T-cell (primary cell): ENCODE results near the gene KLHDC1. TPM values are rescaled to one million over a fixed set of nuclear protein-coding genes. Genes with fewer than 3 reads are reported as not detected.
"Not testable (repeated sequence)": the region's sequence is repeated elsewhere in the genome, so short reads cannot be mapped to it uniquely, and the experiment has no call there.

Experiments used
- ATAC-seq, 4 experiments: fragments of 200-7000 bp in 3 of 4; fragments of 150-1000 bp in 1 of 4; cut with Tn5 transposase; replicated peaks in 1 of 4; 1 replicate in 3 of 4; 2 replicates in 1 of 4; pipeline ENCODE4 v1.10.0; 2021; ENCODE audit warnings: moderate library complexity in 3 of 4, mild to moderate bottlenecking in 2 of 4, moderate number of reproducible peaks in 1 of 4
- CTCF ChIA-PET, 2 donors: fragments of 300-600 bp; sonication (Branson Sonifier 250); formaldehyde crosslinking; loops; one replicate each; lab custom pipeline; 2022; ENCODE audit warnings: antibody characterized with exemption in 2 of 2; lab: Charles Lee
- POLR2A ChIA-PET, 2 donors: fragments of 300-600 bp; sonication (Branson Sonifier 250); formaldehyde crosslinking; loops; one replicate each; lab custom pipeline; 2022; ENCODE audit warnings: antibody characterized with exemption in 2 of 2; lab: Charles Lee
- DNase-seq, 35 experiments: peaks; one replicate each; pipeline versions ENCODE4 v3.0.0 to v3.0.0-alpha.2; 2013 to 2023
- H3K27ac ChIP-seq: one replicate; pipeline ENCODE4 v1.5.1; 2013; ENCODE audit warnings: low read length
- H3K27me3 ChIP-seq, 2 experiments: replicated peaks in 1 of 2; 1 replicate in 1 of 2; 2 replicates in 1 of 2; pipeline versions ENCODE4 v1.6.1 to v1.7.0; 2013; ENCODE audit warnings: low read length in 1 of 2, mixed read lengths in 1 of 2; ENCODE audit not compliant: control insufficient read depth in 2 of 2, insufficient read depth in 2 of 2; ENCODE audit errors: extremely low read depth in 1 of 2
- H3K36me3 ChIP-seq, 2 donors: 1 replicate in 1 of 2; 2 replicates in 1 of 2; pipeline versions ENCODE4 v1.6.1 to v1.7.0; 2013; ENCODE audit warnings: low read length in 1 of 2; ENCODE audit not compliant: control insufficient read depth in 2 of 2, insufficient read depth in 1 of 2; ENCODE audit errors: extremely low read depth in 1 of 2
- H3K4me1 ChIP-seq, 2 experiments: 1 replicate in 1 of 2; 2 replicates in 1 of 2; pipeline versions ENCODE4 v1.6.1 to v1.7.0; 2013; ENCODE audit warnings: low read length in 2 of 2, mixed read lengths in 1 of 2; ENCODE audit not compliant: insufficient read depth in 2 of 2, control insufficient read depth in 1 of 2; ENCODE audit errors: extremely low read depth in 1 of 2
- H3K4me3 ChIP-seq, 2 donors: 1 replicate in 1 of 2; 2 replicates in 1 of 2; pipeline versions ENCODE4 v1.5.1 to v1.7.0; 2013; ENCODE audit warnings: mild to moderate bottlenecking in 2 of 2, low read length in 1 of 2, moderate library complexity in 1 of 2; ENCODE audit not compliant: control insufficient read depth in 1 of 2; ENCODE audit errors: extremely low read depth in 1 of 2
- H3K9me3 ChIP-seq: 2 replicates; pipeline ENCODE4 v1.7.0; 2013
- H3K27ac Mint-ChIP-seq, 2 donors: one replicate each; pipeline ENCODE4 v1.8.0; 2020 to 2021; ENCODE audit warnings: mild to moderate bottlenecking in 2 of 2, mixed read lengths in 2 of 2
- H3K27me3 Mint-ChIP-seq, 2 donors: one replicate each; pipeline ENCODE4 v1.8.0; 2021 to 2022; ENCODE audit warnings: mixed read lengths in 2 of 2
- H3K36me3 Mint-ChIP-seq: one replicate; pipeline ENCODE4 v1.8.0; 2021; ENCODE audit warnings: mixed read lengths
- H3K4me1 Mint-ChIP-seq, 3 donors: one replicate each; pipeline ENCODE4 v1.8.0; 2020 to 2022; ENCODE audit warnings: mixed read lengths in 3 of 3, mild to moderate bottlenecking in 1 of 3
- H3K4me3 Mint-ChIP-seq, 3 donors: one replicate each; pipeline ENCODE4 v1.8.0; 2020 to 2022; ENCODE audit warnings: mild to moderate bottlenecking in 3 of 3, mixed read lengths in 3 of 3, moderate library complexity in 3 of 3
- H3K9me3 Mint-ChIP-seq, 3 donors: one replicate each; pipeline ENCODE4 v1.8.0; 2020 to 2022; ENCODE audit warnings: mixed read lengths in 3 of 3
- WGBS: methylation state at CpG from one replicate; pipeline ENCODE4 v1.1.5; 2013; ENCODE audit warnings: missing lambda C conversion rate; ENCODE audit not compliant: insufficient coverage; 5-methylcytosine and 5-hydroxymethylcytosine counted together
- total RNA-seq, 35 experiments: library from RNA in 6 of 35; stranded (reverse) in 6 of 35; fragments of 120-200 nt in 1 of 35; gene quantifications; one replicate each; pipeline versions ENCODE4 v1.2.1 to v1.2.4 and lab custom pipeline; 2013 to 2026

The KLHDC1 gene
- total RNA-seq, 5 donors from 2014 or later (not counting 1 experiment from before 2014, with no cell fraction given), result 8.8 to 12.5 (median 10.2) TPM

DNA sequence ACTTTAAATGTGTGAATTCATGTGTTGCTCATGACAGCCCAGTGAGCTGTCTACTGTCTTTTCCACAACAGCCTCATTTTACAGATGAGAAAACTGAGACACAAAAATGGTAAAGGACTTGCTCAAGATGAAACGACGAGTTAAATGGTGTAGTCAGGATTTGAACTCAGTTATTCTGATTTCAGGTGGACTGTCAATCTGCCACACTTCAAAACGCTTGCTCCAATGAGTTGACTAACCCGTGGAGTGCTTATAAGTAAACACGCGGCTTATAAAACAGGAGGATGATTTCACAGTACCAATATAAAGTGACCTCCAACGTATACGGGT, 4.3 kb upstream of the KLHDC1 start:
- ChIA-PET POLR2A (no interaction called here), CTCF (no interaction called here)
- no peaks in the 10 kb centered on the region for H3K9me3 Mint-ChIP-seq
- ATAC-seq (no peak), DNase-seq (no peak)
- H3K27me3 Mint-ChIP-seq, result no peaks in the 10 kb centered on the region
- peak overlapping the region; percentile 43 to 88 for H3K27ac Mint-ChIP-seq
- Histone ChIP-seq H3K27ac (no peak overlapping the region), H3K4me3 (no peak overlapping the region), H3K9me3 (no peaks in the 10 kb centered on the region), H3K4me1 (peaks cover 4 to 14% of the 10 kb centered on the region in 2 experiments), H3K36me3 (no peaks in the 10 kb centered on the region), H3K27me3 (no peaks in the 10 kb centered on the region)
- no peaks in the 10 kb centered on the region for H3K36me3 Mint-ChIP-seq
- H3K4me1 Mint-ChIP-seq, result peaks cover 23 to 28% (median 28%) of the 10 kb centered on the region in 3 donors
- peak overlapping the region; percentile 83 to 86 (median 83) for H3K4me3 Mint-ChIP-seq
- no CpG with 5 or more reads among the region's 8 CpGs for WGBS

DNA sequence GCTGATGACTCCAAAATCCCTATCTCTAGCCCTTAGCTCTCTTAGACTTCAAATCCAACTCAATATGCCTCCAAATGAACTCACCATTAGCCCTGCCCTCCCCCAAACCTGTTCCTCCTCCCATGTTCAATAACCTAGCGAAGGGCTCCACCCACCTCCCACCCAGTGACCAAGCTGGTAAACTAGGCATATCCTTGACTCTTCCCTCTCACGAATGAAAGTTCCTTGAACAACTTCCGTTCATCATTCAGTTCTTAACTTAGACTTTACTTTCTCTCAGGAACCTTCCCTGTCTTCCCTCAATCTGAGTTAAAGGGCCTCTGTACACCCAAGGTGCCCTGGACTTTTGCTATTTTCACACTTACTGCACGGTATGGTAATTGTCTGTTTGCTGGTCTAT, 1.9 kb upstream of the KLHDC1 start:
- Histone ChIP-seq H3K4me1 (peaks cover 4 to 17% of the 10 kb centered on the region in 2 experiments), H3K4me3 (no peak overlapping the region), H3K9me3 (no peaks in the 10 kb centered on the region), H3K36me3 (no peaks in the 10 kb centered on the region), H3K27me3 (no peaks in the 10 kb centered on the region), H3K27ac (no peak overlapping the region)
- Mint-ChIP-seq H3K27me3 (no peaks in the 10 kb centered on the region), H3K4me3 (peak overlapping the region in 2 of 3 donors; percentile 1 to 85), H3K27ac (peak overlapping the region in 1 of 2 donors; percentile 95), H3K36me3 (no peaks in the 10 kb centered on the region), H3K4me1 (peaks cover 40 to 45% (median 43%) of the 10 kb centered on the region in 3 donors), H3K9me3 (no peaks in the 10 kb centered on the region)
- ChIA-PET CTCF (interaction anchor here (0.6 to 1.2 kb wide), 2 partner anchors 57 to 80 kb away, joined by 3 to 4 read pairs; no protein-coding TSS in a partner anchor), POLR2A (interaction anchor here in 1 of 2 donors (0.5 kb wide), 1 partner anchor 71 kb away, joined by 3 read pairs; the partner anchor contains the start of gene RPL36AL)
- DNase-seq, result no peak
- WGBS, result 95% methylated on average over 2 of the region's 4 CpGs
- no peak for ATAC-seq

- Histone ChIP-seq H3K4me3 (peak overlapping the region; percentile 66 to 73), H3K4me1 (peaks cover 4 to 16% of the 10 kb centered on the region in 2 experiments), H3K36me3 (no peaks in the 10 kb centered on the region), H3K27ac (peak overlapping the region; percentile 74), H3K27me3 (no peaks in the 10 kb centered on the region), H3K9me3 (no peaks in the 10 kb centered on the region)
- DNase-seq (no peak), ATAC-seq (no peak)
- H3K27ac Mint-ChIP-seq, result peak overlapping the region; percentile 89 to 95
- H3K9me3 Mint-ChIP-seq, result no peaks in the 10 kb centered on the region
- no peaks in the 10 kb centered on the region for H3K36me3 Mint-ChIP-seq
- ChIA-PET POLR2A (interaction anchor here in 1 of 2 donors (0.5 to 0.6 kb wide), 4 partner anchors 15 to 850 kb away, joined by 3 to 5 read pairs (median 4); no protein-coding TSS in a partner anchor), CTCF (interaction anchor here (0.6 to 1.0 kb wide), 4 partner anchors 57 to 160 kb away, joined by 3 to 5 read pairs (median 4); partner anchors contain the start of genes DNAAF2 (in 1 of the 2) and NEMF (in 1 of the 2))
- H3K4me1 Mint-ChIP-seq, result peaks cover 37 to 45% (median 40%) of the 10 kb centered on the region in 3 donors
- H3K4me3 Mint-ChIP-seq, result peak overlapping the region; percentile 84 to 89 (median 85)
- no CpG with 5 or more reads among the region's 6 CpGs for WGBS
- no peaks in the 10 kb centered on the region for H3K27me3 Mint-ChIP-seq
Observed at GRCh38 chr14:49692193-49692757, 645 bp upstream of the KLHDC1 start.

DNA sequence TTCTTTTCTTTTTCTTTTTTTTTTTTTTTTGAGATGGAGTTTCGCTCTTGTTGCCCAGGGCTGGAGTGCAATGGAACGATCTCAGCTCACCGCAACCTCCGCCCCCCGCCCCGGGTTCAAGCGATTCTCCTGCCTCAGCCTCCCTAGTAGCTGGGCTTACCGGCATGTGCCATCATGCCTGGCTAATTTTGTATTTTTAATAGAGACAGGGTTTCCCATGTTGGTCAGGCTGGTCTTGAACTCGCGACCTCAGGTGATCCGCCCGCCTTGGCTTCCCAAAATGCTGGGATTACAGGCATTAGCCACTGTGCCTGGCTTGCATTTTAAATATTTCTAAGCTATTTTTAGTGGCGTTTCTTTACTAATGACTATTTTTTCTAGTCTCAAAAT, 810 bp downstream of the KLHDC1 start:
- H3K4me3 Mint-ChIP-seq, result peak overlapping the region; percentile 84 to 89 (median 85)
- DNase-seq, result peak in 1 of 35 experiments; percentile 2
- ATAC-seq, CTCF ChIA-PET, H3K36me3 ChIP-seq, H3K9me3 ChIP-seq, H3K27me3 Mint-ChIP-seq, H3K27ac ChIP-seq, H3K9me3 Mint-ChIP-seq, H3K27me3 ChIP-seq, POLR2A ChIA-PET, H3K36me3 Mint-ChIP-seq, H3K4me1 ChIP-seq: not testable (repeated sequence)
- 6% methylated on average over 6 of the region's 13 CpGs for WGBS
- peak overlapping the region; percentile 66 to 73 for H3K4me3 ChIP-seq
- H3K27ac Mint-ChIP-seq, result peak overlapping the region in 1 of 2 donors; percentile 86
- H3K4me1 Mint-ChIP-seq, result peaks cover 31 to 36% (median 33%) of the 10 kb centered on the region in 3 donors

DNA sequence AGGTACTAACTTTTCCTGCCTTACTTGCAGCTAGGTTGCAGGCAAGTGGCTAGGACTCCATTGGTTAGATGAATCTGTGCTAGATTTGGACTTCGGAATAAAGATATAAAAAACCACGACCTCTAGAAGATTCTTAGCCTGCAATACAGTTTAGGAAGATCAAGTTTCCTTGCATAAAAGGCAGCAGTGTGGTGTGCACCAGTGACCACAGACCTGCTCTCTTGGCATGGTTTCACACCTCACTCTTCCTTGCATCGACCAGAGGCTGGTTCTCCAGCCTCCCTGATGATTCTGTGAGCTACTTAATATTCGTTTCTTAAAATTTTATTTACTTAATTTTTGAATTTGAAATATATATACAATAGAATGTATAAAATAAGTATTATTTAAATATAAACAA, 9.8 kb downstream of the KLHDC1 start:
- no peaks in the 10 kb centered on the region for H3K9me3 Mint-ChIP-seq
- Histone ChIP-seq H3K36me3 (peaks cover 0 to 3% of the 10 kb centered on the region in 2 donors), H3K27ac (no peak overlapping the region), H3K4me3 (no peak overlapping the region), H3K4me1 (no peaks in the 10 kb centered on the region), H3K9me3 (no peaks in the 10 kb centered on the region), H3K27me3 (no peaks in the 10 kb centered on the region)
- peaks cover 7 to 10% (median 9%) of the 10 kb centered on the region in 3 donors for H3K4me1 Mint-ChIP-seq
- no peak for ATAC-seq
- H3K27ac Mint-ChIP-seq, result peak overlapping the region in 1 of 2 donors; percentile 25
- no peaks in the 10 kb centered on the region for H3K27me3 Mint-ChIP-seq
- 63% methylated on average over 2 of the region's 4 CpGs for WGBS
- H3K4me3 Mint-ChIP-seq, result no peak overlapping the region
- POLR2A ChIA-PET, result no interaction called here
- no peak for DNase-seq
- CTCF ChIA-PET, result no interaction called here
- peaks cover 20% of the 10 kb centered on the region for H3K36me3 Mint-ChIP-seq

GRCh38 chr14:49703965-49704364, 11.0 kb downstream of the KLHDC1 start:
- H3K4me1 ChIP-seq, result no peaks in the 10 kb centered on the region
- H3K27ac ChIP-seq, result no peak overlapping the region
- no peak overlapping the region for H3K27ac Mint-ChIP-seq
- no peaks in the 10 kb centered on the region for H3K9me3 Mint-ChIP-seq
- no peaks in the 10 kb centered on the region for H3K27me3 Mint-ChIP-seq
- peaks cover 0 to 3% of the 10 kb centered on the region in 2 donors for H3K36me3 ChIP-seq
- DNase-seq (no peak), ATAC-seq (no peak)
- no peaks in the 10 kb centered on the region for H3K9me3 ChIP-seq
- CTCF ChIA-PET, result no interaction called here
- H3K27me3 ChIP-seq, result no peaks in the 10 kb centered on the region
- no peak overlapping the region for H3K4me3 ChIP-seq
- peaks cover 7 to 10% (median 9%) of the 10 kb centered on the region in 3 donors for H3K4me1 Mint-ChIP-seq
- H3K36me3 Mint-ChIP-seq, result peaks cover 20% of the 10 kb centered on the region
- no CpG with 5 or more reads among the region's 3 CpGs for WGBS
- POLR2A ChIA-PET, result interaction anchor here (0.6 to 0.7 kb wide), 3 partner anchors 64 to 449 kb away, joined by 5 to 7 read pairs (median 6); no protein-coding TSS in a partner anchor
- H3K4me3 Mint-ChIP-seq, result no peak overlapping the region
